ENCODE results near the gene TAOK3.

The TAOK3 gene

GRCh38 chr12:118206107-118206412 is 166.6 kb downstream of the TAOK3 start:
- no peak for DNase-seq (ENCODE audit: low read depth)

GRCh38 chr12:118193958-118194357 is 178.7 kb downstream of the TAOK3 start:
- DNase-seq (ENCODE audit: low read depth), result no peak

GRCh38 chr12:118193477-118193876 is 179.2 kb downstream of the TAOK3 start:
- no peak for DNase-seq (ENCODE audit: low read depth)

GRCh38 chr12:118190266-118190665 is 182.4 kb downstream of the TAOK3 start:
- DNase-seq (ENCODE audit: low read depth), result no peak

DNA sequence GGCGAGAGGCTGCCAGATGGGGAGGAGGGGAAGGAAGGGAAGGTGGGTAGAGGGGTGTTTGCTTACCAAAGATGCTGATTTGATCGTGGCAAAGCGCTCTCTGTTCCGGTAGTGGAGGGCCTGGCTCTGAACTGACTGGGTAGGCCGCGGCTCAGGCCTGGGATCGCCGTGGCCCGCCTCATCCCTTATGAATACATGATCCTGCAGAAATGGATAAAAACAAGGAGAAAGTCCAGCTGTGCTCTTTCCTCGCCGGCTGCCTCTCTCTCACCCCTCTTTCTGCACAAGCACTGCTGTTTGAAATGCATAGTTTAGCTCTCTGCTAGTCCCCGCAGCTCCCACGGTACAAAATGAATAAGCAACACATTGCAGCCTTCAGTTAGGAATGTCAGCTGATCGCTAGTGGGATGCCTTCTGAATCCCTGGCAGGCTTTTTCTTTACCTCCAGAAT is 182.9 kb downstream of the TAOK3 start:
- no peak for DNase-seq (ENCODE audit: low read depth)

- no peak for DNase-seq (ENCODE audit: low read depth)
These were observed 183.9 kb downstream of the TAOK3 start for GRCh38 chr12:118188690-118189371.

DNA sequence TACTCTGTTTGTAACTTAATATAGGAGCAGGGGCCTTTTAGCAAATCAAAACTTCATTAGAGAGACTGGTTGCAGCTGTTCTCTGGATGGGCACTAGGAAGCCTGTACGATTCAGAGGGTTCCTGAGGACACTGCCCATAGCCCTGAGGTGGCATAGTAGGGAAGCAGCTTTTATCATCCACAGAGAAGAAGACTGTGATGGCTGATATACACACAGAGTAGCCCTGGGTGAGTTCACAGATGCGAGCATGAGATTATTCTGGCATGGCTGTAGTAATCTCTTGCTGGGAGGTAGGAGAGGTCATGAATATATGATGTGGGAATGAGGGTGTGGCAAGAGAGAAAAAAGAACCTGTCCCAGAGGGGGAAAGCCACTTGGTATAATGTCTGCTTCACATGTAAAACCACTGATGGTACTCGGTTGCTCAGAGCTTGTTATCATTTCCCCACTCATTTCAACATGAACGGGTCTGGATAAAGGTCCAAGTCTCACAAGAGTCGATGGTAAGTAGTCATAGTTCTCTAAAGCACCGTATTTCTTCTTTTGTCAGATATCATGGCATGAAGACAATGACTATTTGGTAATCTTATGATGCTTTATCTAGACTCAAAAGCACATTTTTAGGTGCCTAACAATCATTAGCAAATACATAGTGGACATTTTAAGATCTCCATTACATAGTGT is 184.8 kb downstream of the TAOK3 start:
- no peak for DNase-seq (ENCODE audit: low read depth)

- no peak for DNase-seq (ENCODE audit: low read depth)
These were observed 186.9 kb downstream of the TAOK3 start for GRCh38 chr12:118185602-118186397.

DNA sequence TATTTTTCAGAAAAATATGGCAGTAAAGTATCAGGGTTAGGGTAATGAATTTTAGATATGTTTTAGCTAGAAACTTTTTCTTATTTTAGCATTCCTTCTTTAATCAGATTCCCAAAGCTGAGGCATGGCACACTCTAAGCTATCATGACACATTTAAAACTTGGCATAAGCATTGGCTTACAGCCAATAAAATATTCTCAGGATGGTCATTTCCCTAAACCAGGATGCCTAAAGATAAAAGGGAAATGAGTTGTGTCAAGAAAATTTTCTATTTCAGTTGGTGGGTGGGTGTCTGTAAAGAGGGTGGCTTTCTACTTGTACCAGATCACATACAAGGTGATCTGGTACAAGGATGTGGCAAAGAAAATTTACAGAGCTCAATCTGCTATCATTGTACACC is 189.0 kb downstream of the TAOK3 start:
- no peak for DNase-seq (ENCODE audit: low read depth)

- DNase-seq (ENCODE audit: low read depth), result no peak
These were observed 189.6 kb downstream of the TAOK3 start for GRCh38 chr12:118183155-118183554.

- no peak for DNase-seq (ENCODE audit: low read depth)
These were observed 196.8 kb downstream of the TAOK3 start for GRCh38 chr12:118175823-118176447.

DNA sequence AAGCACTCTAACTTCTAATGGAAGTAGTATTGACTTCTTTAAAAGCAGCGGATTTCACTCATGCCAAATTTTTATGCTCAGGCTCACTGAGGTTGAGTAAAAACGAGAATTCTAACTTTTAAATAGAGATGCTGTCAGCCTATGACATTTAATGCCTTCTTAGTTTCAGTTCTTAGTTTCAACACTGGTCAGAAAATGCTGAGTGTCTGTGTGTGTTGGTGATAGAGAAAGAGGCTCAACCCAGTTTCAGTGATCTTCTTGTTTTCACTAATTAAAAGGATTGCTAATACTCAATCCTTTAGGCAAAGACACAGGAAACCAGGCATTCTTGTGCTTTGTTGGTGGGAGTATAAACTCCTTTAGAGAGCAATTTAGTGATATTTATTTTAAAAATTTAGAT is 205.8 kb downstream of the TAOK3 start:
- no peak for DNase-seq (ENCODE audit: low read depth)

- DNase-seq (ENCODE audit: low read depth), result no peak
These were observed 207.8 kb downstream of the TAOK3 start for GRCh38 chr12:118164798-118165486.

DNA sequence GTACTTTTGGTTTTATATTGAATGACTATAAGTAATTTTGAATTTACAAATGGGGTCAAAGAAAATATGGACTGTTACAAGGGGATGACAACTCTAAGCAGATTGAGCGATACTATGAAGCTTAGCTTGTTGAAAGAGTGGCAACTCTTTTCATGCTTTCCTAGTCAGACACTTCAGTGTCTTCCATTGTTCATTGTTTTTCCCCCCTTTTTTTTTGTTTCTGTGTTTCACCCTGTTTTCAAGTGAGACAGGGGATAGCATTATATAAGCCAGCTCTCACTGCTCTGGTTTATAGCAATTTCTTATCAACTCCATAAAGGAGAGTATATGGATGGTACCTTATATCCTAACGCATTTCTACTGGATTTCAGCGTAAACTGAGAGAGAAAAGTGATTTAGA is 212.2 kb downstream of the TAOK3 start:
- DNase-seq (ENCODE audit: low read depth), result no peak

DNA sequence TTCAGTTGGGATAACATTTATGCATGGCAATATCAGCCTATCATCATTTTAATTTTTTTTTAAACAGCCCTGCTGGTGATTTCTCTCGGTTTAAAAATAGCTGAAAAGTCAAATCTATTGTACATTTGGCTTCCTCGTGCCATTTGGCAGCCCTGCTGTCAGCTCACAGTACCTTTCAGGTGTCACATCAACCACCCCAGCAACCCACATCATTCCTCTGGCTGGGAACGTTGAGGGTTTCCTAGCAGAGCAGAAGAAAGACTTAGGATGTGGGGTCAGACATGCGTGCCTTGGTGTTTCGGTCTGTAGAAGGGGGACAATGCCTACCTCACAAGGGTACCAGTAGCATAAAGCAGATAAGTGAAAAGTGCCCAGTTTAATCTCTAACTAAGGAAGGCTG is 221.0 kb downstream of the TAOK3 start:
- no peak for DNase-seq (ENCODE audit: low read depth)

DNA sequence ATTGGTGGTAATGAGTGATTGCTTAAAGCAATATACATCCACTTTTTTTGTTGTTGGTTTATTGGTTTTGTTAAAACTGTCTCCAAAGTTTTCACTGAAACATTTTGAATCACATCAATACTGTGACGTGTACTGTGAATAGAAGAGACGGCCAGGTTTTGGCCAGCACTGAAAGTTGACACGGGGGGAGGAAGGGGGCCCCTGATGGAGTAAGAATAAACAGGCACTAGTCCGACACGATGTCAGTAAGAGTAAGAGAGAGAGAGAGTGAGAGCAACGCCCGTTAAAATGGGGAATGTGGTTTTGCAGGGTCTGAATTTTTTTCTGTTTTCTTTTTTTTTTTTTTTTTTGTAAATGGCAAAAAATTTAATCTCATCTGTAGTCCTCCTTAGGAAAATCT is 222.1 kb downstream of the TAOK3 start:
- DNase-seq (ENCODE audit: low read depth), result no peak

DNA sequence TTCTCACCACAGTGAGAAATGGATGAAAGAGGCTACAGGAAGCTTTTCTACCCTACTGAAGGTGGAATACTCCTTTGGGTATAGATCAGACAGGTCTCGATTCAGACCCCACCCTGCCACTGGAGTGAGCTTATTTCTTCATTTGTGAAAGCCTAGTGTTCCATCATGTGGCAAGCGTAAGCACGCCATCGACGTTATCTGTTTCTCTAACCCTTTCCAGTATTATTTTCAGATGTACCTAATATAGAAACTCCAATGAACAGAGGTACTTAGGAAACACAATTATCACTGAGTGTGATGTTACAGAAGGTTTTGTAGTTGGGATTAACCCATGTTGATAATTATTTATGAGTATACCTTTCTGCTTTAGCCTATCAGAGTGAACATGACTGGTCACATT is 224.4 kb downstream of the TAOK3 start:
- no peak for DNase-seq (ENCODE audit: low read depth)

DNA sequence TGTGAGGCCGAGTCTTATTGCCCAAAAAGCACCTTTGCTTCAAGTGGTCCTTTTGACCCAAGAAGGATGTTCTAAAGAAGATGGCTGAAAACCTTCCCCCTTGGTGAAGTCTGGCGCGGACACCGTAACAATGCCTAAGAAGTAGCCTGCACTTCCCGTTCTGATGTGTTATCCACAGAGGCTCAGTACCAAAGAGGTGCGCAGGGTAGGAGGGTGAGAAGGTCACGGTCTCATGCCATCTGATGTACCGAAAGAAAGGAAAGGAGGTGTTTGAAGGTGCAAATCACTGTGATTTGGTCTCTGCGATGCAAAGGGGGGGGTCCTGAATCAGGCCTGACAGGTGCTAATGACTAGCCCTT is 226.9 kb downstream of the TAOK3 start:
- DNase-seq (ENCODE audit: low read depth), result no peak

DNA sequence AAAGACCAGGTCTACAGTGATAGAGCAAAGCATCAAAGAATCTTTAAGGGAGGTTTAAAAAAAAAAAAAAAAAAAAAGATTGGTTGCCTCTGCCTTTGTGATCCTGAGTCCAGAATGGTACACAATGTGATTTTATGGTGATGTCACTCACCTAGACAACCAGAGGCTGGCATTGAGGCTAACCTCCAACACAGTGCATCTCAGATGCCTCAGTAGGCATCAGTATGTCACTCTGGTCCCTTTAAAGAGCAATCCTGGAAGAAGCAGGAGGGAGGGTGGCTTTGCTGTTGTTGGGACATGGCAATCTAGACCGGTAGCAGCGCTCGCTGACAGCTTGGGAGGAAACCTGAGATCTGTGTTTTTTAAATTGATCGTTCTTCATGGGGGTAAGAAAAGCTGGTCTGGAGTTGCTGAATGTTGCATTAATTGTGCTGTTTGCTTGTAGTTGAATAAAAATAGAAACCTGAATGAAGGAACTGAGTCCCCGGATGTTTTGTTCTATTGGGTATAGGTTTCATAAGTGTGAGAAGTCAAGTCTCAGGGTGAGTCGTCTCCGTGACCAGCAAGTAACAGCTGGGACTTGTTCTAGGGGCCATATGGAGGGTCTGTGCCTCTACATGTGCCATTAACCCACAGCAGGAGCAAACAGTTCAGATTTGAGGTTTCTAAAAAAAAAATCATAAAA is 227.5 kb downstream of the TAOK3 start:
- DNase-seq (ENCODE audit: low read depth), result no peak

DNA sequence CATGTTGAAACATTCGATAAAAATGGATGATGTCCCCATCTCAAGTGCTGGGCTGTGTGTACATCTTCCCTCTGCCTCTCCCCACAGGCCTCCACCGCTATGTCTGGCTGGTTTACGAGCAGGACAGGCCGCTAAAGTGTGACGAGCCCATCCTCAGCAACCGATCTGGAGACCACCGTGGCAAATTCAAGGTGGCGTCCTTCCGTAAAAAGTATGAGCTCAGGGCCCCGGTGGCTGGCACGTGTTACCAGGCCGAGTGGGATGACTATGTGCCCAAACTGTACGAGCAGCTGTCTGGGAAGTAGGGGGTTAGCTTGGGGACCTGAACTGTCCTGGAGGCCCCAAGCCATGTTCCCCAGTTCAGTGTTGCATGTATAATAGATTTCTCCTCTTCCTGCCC is 228.2 kb downstream of the TAOK3 start:
- DNase-seq (ENCODE audit: low read depth), result no peak

- DNase-seq (ENCODE audit: low read depth), result no peak
These were observed 231.9 kb downstream of the TAOK3 start for GRCh38 chr12:118140825-118141224.
